GM19324 (cell line): Measurements from ENCODE around the gene CARD11.

Experiments
- ATAC-seq: cut with Tn5 transposase; IDR thresholded peaks from one replicate; pipeline ENCODE4 v1.9.1; 2021; ENCODE audit warnings: mild to moderate bottlenecking, moderate library complexity; ENCODE audit not compliant: unreplicated experiment, low FRiP score

The CARD11 gene

GRCh38 chr7:2913760-2914387, 129.8 kb downstream of the CARD11 start:
- no peak for ATAC-seq

GRCh38 chr7:2912684-2913439, 130.8 kb downstream of the CARD11 start:
- no peak for ATAC-seq

GRCh38 chr7:2911466-2911865, 132.2 kb downstream of the CARD11 start:
- no peak for ATAC-seq

- no peak for ATAC-seq
Observed at GRCh38 chr7:2909471-2910039, 134.1 kb downstream of the CARD11 start.

GRCh38 chr7:2909043-2909442, 134.6 kb downstream of the CARD11 start:
- no peak for ATAC-seq

- no peak for ATAC-seq
Observed at GRCh38 chr7:2908103-2908683, 135.5 kb downstream of the CARD11 start.

GRCh38 chr7:2906197-2906931, 137.3 kb downstream of the CARD11 start:
- no peak for ATAC-seq

- no peak for ATAC-seq
Observed at GRCh38 chr7:2905500-2905899, 138.2 kb downstream of the CARD11 start.

- ATAC-seq = no peak
Observed at GRCh38 chr7:2905027-2905426, 138.6 kb downstream of the CARD11 start.

GRCh38 chr7:2904202-2904601, 139.5 kb downstream of the CARD11 start:
- ATAC-seq = no peak

- ATAC-seq = no peak
Observed at GRCh38 chr7:2903682-2904162, 139.9 kb downstream of the CARD11 start.

GRCh38 chr7:2897023-2897422, 146.6 kb downstream of the CARD11 start:
- no peak for ATAC-seq

- no peak for ATAC-seq
Observed at GRCh38 chr7:2896131-2896530, 147.5 kb downstream of the CARD11 start.

- peak; percentile 72 for ATAC-seq
Observed at GRCh38 chr7:2894118-2894940, 149.3 kb downstream of the CARD11 start.

GRCh38 chr7:2893411-2893861, 150.2 kb downstream of the CARD11 start:
- ATAC-seq = peak; percentile 19

- ATAC-seq = no peak
Observed at GRCh38 chr7:2892549-2892948, 151.1 kb downstream of the CARD11 start.

- no peak for ATAC-seq
Observed at GRCh38 chr7:2887816-2888215, 155.9 kb downstream of the CARD11 start.

- ATAC-seq = no peak
Observed at GRCh38 chr7:2886900-2887299, 156.8 kb downstream of the CARD11 start.

- ATAC-seq = no peak
Observed at GRCh38 chr7:2886391-2886790, 157.3 kb downstream of the CARD11 start.

- ATAC-seq = no peak
Observed at GRCh38 chr7:2884161-2884560, 159.5 kb downstream of the CARD11 start.
